K562 (cell line): Measurements from ENCODE around the gene ARV1. TPM values are rescaled to one million over a fixed set of nuclear protein-coding genes. Genes with fewer than 3 reads are reported as not detected.

Source experiments
- ATF1 ChIP-seq, 2 experiments: fragments of 450-650 bp in 1 of 2; IDR thresholded peaks; 2 replicates each; pipeline ENCODE4 v1.6.1; 2016; ENCODE audit warnings: missing compliant biosample characterization in 1 of 2, missing genetic modification characterization in 1 of 2
- ATF3 ChIP-seq, 2 experiments: fragments of 450-650 bp in 1 of 2; sonication (generic) in 1 of 2; formaldehyde crosslinking in 1 of 2; IDR thresholded peaks in 1 of 2; conservative IDR thresholded peaks in 1 of 2; 2 replicates each; pipeline versions ENCODE4 v1.6.1 to v1.8.1; 2016 to 2023; ENCODE audit warnings: mild to moderate bottlenecking in 2 of 2, moderate library complexity in 2 of 2, inconsistent platforms in 1 of 2, missing genetic modification reagents in 1 of 2
- CC2D1A ChIP-seq: fragments of 450-650 bp; IDR thresholded peaks from 2 replicates; pipeline ENCODE4 v1.6.1; 2017; ENCODE audit warnings: mild to moderate bottlenecking
- DPF2 ChIP-seq: fragments of 450-650 bp; IDR thresholded peaks from 2 replicates; pipeline ENCODE4 v1.6.1; 2016
- ELK1 ChIP-seq: sonication (generic); formaldehyde crosslinking; IDR thresholded peaks from 2 replicates; pipeline ENCODE4 v1.8.1; 2022; ENCODE audit warnings: missing genetic modification reagents
- FOXM1 ChIP-seq, 2 experiments: fragments of 450-650 bp in 1 of 2; sonication (generic) in 1 of 2; formaldehyde crosslinking in 1 of 2; IDR thresholded peaks; 2 replicates each; pipeline versions ENCODE4 v1.6.1 to v1.9.0; 2017 to 2022; ENCODE audit warnings: low read depth in 2 of 2, mild to moderate bottlenecking in 2 of 2, missing genetic modification reagents in 1 of 2, moderate library complexity in 1 of 2
- GATAD2A ChIP-seq: fragments of 450-650 bp; IDR thresholded peaks from 2 replicates; pipeline ENCODE4 v1.6.1; 2017
- HBP1 ChIP-seq: fragments of 450-650 bp; formaldehyde crosslinking; IDR thresholded peaks from 2 replicates; pipeline ENCODE4 v1.4.0; 2022; ENCODE audit warnings: missing genetic modification characterization
- MITF ChIP-seq: IDR thresholded peaks from 2 replicates; pipeline ENCODE4 v1.6.1; 2014; ENCODE audit warnings: antibody characterized with exemption
- NCOA6 ChIP-seq: fragments of 450-650 bp; IDR thresholded peaks from 2 replicates; pipeline ENCODE4 v1.6.1; 2017; ENCODE audit warnings: mild to moderate bottlenecking
- NFATC3 ChIP-seq: fragments of 450-650 bp; IDR thresholded peaks from 2 replicates; pipeline ENCODE4 v1.6.1; 2017; ENCODE audit warnings: mild to moderate bottlenecking
- NFIC ChIP-seq: fragments of 450-650 bp; IDR thresholded peaks from 2 replicates; pipeline ENCODE4 v1.6.1; 2017; ENCODE audit warnings: mild to moderate bottlenecking, inconsistent platforms
- SIN3B ChIP-seq: fragments of 450-650 bp; IDR thresholded peaks from 2 replicates; pipeline ENCODE4 v1.6.1; 2017; ENCODE audit warnings: low read depth, mild to moderate bottlenecking, moderate library complexity
- SMAD2 ChIP-seq: fragments of 150-350 bp; IDR thresholded peaks from 2 replicates; pipeline ENCODE4 v1.6.1; 2014; ENCODE audit warnings: low read depth, mild to moderate bottlenecking, low read length
- WHSC1 ChIP-seq: IDR thresholded peaks from one replicate; pipeline ENCODE4 v1.6.1; 2012; ENCODE audit warnings: low read length, control low read depth, inconsistent platforms
- ZEB2 ChIP-seq: fragments of 450-650 bp; IDR thresholded peaks from 2 replicates; pipeline ENCODE4 v1.6.1; 2016
- ZNF449 ChIP-seq: fragments of 250-450 bp; sonication (Bioruptor Pico); IDR thresholded peaks from 2 replicates; pipeline ENCODE4 v1.8.0; 2022; ENCODE audit warnings: moderate library complexity, mild to moderate bottlenecking, inconsistent platforms
- polyA plus RNA-seq, 8 experiments: library from polyadenylated mRNA; depleted of rRNA in 4 of 8; stranded (reverse) in 5 of 8; unstranded in 3 of 8; fragments of >200 nt; fragmentation: Nextera tagmentation in 2 of 8; fragmentation: Illumina TruSeq in 1 of 8; extraction: Ambion mirVana in 2 of 8; extraction: Trizol in 1 of 8; gene quantifications; 2 replicates each; pipeline versions ENCODE4 v1.2.1 to v1.2.3, GENCODE V29; 2011 to 2014; ENCODE audit warnings: inconsistent platforms in 1 of 8, missing spikeins in 1 of 8
- total RNA-seq, 7 experiments: library from RNA; depleted of rRNA in 6 of 7; stranded (reverse); fragments of >200 nt in 6 of 7; fragmentation: Illumina TruSeq in 2 of 7; extraction: Trizol in 2 of 7; gene quantifications; 2 replicates each; pipeline versions ENCODE4 v1.2.1 to v1.2.3, GENCODE V29; 2011 to 2021; ENCODE audit warnings: low replicate concordance in 1 of 7
- TF ChIP-seq, protein P1 (sequence below): fragments of 450-650 bp; formaldehyde crosslinking; conservative IDR thresholded peaks from 2 replicates; pipeline ENCODE4 v1.4.0; 2022; ENCODE audit warnings: mild to moderate bottlenecking, missing genetic modification characterization

ARV1 gene
- total and polyA plus RNA-seq, 9 of the 15 experiments (the other 6 are each of a cell fraction or from before 2014, with no cell fraction given), result 54.8 to 139 (median 74.0) TPM

- TF ChIP-seq ELK1 (CRISPR knock-in tag) (no peak), NCOA6 (no peak), ATF3 (IDR thresholded peaks at IDR 0.05) (no peak), ATF3 (CRISPR knock-in tag; conservative IDR thresholded peaks at IDR 0.05) (no peak), ZEB2 (no peak), ATF1 (CRISPR knock-in tag; IDR thresholded peaks at IDR 0.05) (no peak), ATF1 (tag; IDR thresholded peaks at IDR 0.05) (no peak), GATAD2A (no peak; the same call in 1 of the 2 replicates), NFATC3 (peak; percentile 89), CC2D1A (peak; percentile 54; the same call in 1 of the 2 replicates), MITF (no peak), NFIC (peak; percentile 46; the same call in 1 of the 2 replicates), ZNF449 (CRISPR knock-in tag) (no peak), SMAD2 (no peak), FOXM1 (IDR thresholded peaks at IDR 0.05; ENCODE audit: low read depth) (no peak), FOXM1 (CRISPR knock-in tag; IDR thresholded peaks at IDR 0.05; ENCODE audit: low read depth) (0 out of 2 replicates have a peak, but pooled peaks have one; percentile 48), HBP1 (peak; percentile 88), SIN3B (peak; percentile 71; the same call in 1 of the 2 replicates), DPF2 (peak; percentile 57; the same call in 1 of the 2 replicates), WHSC1 (no peak)
- TF ChIP-seq, protein P1, sequence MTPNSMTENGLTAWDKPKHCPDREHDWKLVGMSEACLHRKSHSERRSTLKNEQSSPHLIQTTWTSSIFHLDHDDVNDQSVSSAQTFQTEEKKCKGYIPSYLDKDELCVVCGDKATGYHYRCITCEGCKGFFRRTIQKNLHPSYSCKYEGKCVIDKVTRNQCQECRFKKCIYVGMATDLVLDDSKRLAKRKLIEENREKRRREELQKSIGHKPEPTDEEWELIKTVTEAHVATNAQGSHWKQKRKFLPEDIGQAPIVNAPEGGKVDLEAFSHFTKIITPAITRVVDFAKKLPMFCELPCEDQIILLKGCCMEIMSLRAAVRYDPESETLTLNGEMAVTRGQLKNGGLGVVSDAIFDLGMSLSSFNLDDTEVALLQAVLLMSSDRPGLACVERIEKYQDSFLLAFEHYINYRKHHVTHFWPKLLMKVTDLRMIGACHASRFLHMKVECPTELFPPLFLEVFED (CRISPR knock-in tag), result peak; percentile 85; the same call in 1 of the 2 replicates
These were observed 61.3 kb downstream of the ARV1 start, which contains the start of gene FAM89A (continued) for GRCh38 chr1:231040019-231040799.
